SIG-M5 treated with dmso at 0.1 percent for 504 hours (cell line): Measurements from ENCODE around the gene NRF1.

Experiments used
- DNase-seq: peaks from one replicate; lab custom pipeline; 2025; ENCODE audit not compliant: unreplicated experiment; lab: John Stamatoyannopoulos, UW

Gene NRF1

DNA sequence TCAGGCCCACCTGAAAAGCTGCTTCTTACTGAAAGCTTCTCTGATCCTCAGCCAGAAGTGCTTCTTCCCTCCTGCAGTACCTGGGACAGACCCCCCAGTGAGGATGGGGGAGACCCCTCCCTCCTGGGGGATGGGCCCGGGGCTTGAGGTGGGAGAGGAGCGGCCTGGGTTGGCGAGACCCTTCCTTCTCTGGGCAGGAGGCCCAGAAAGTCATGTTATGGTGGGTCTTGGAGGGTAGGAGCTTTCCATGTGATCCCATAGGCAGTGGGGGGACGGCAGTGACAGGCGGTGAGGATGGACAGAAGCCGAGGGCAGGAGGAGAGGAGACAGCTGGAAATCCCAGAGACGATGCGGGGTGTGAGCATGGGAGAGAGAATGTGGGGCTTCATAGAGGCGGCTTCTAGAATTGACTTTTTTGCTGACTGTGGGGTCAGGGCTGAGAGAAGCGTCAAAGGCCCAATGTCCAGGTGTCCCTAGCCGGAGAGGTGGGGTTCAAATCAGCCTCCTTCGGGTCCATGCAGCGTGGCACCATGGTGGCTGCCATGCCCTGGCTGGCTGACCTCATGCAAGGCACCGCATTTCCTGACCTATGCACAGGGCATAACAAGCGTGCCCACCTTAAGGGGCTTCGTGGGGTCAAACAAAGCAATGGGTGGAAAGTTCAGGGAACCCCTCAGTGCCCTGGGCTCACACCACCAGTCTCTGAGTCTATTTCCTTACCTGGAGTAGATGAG, 187.3 kb downstream of the NRF1 start:
- no peak for DNase-seq

DNA sequence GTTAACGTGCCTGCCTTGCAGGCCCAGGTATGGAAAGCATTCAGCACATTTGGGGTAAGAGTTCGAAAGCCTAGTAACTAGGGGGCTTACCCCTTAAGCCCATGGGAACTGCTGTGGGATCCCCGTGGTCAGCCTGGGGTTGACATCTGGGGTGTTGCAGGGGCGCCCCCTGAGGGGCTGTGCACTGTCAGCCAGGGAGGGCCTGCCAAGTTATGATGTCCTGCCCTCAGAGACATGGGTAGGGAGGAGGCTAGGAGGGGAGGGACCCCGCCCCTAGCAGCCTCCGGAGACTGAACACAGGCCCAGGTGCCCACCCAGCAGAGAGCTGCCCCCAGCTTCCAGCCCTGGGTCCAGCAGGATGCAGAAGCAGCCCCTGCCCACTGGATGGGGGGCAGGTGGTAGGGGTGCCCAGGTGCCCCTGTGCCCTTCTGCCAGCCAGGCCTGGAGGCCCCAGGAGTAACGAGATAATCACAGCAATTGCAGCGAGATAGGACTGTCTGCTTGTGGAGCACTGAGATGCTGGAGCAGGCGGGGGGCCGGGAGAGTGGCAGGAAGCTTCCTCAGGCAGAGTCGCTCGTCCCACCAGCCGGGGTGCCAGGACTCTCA, 187.9 kb downstream of the NRF1 start:
- no peak for DNase-seq

DNA sequence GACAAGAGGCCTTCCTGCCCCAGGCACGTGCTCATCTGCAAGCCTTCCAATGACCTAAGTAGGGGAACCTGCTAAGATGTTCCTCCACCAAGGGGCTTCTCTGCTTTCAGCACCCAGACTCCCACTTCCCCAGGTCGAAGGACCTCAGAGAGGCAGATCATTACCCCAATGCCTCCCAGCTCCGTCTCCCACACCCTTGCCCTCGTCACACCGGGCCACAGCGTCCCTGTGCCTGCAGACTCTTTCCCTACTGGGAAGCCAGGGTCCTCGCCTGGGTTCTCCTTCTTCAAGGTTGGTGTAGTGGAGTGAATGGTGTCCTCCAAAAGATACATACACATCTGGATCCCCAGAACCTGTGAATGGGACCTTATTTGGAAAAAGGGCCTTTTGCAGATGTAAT, 189.4 kb downstream of the NRF1 start:
- DNase-seq, result no peak

DNA sequence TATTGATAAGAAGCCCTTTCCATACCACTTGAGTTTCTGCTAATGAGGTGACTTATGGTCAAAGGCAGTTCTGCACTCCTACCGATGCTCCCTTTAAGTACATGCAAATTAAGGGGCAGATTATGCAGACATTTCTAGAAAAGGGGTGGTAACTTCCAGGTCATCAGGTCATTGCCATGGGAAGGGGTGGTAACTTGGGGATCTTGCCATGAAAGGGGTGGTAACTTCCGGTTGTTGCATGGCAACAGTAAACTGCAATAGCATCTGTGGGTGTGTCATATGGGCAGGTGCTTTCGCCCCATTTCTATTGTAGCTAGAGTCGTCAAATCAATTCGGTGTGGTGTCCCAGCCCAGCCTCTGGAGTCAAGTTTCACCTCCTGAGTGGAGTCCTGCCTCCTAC, 190.4 kb downstream of the NRF1 start:
- no peak for DNase-seq

DNA sequence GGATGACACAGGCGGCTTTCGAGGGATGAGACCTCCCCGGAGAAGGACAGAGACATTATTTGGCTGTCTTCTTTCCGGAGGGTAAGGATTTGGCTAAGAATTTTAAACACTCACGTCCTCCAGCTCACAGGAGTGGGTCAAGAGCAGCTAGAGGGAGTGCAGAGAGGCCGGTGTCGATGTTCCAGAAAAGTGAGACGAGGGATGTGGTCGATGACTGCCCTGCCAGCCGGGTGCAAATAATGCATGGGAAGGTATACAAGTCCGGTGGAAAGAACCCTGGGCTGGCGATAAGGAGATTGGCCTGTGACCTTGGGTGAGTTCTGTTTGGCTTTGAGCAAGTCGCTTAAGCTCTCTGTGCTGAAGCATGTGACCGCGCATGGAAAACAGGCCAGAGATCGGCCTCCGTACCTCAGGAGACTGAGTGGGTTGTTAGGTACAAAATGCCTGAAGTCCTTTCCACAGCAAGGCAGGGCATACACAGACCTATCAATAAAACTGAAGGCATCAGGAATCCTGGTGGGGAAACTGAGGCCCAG, 192.1 kb downstream of the NRF1 start:
- no peak for DNase-seq

DNA sequence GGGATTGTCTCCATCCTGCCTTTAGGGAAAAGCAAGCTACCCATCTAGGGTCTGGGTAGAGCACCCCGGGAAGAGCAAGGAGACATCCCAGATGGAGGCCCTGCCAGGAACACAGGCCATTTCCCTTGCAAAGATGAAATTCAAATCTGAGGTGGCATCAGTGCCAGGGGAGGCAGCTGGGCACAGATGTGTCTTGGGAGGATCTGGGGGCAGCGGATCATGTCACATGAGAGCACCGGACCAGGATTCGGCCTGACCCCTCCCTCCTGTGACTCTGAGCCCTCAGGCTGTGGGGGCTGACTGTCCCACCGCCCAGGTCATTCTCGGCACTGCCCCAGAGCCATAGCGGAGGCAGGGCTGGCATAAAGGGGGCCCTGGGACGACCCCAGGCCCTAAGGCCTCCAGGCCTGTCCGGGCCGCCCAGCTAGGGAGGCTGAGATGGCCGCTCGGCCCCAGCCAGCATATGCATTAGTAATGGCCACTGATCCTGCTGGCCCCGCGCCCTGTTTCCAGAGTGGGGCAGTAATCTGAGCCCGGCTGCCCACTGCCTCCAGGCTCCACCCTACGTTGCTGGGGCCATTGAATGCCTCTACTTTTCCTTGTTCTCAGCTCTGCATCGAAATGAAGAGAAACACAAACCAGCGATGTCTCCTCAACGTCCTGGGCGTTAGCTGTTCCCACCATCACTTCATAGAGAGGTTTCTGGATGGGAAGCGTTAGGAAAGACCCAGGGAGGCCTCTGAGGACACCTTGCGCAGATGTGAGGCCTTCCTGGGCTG, 192.8 kb downstream of the NRF1 start:
- DNase-seq, result no peak

DNA sequence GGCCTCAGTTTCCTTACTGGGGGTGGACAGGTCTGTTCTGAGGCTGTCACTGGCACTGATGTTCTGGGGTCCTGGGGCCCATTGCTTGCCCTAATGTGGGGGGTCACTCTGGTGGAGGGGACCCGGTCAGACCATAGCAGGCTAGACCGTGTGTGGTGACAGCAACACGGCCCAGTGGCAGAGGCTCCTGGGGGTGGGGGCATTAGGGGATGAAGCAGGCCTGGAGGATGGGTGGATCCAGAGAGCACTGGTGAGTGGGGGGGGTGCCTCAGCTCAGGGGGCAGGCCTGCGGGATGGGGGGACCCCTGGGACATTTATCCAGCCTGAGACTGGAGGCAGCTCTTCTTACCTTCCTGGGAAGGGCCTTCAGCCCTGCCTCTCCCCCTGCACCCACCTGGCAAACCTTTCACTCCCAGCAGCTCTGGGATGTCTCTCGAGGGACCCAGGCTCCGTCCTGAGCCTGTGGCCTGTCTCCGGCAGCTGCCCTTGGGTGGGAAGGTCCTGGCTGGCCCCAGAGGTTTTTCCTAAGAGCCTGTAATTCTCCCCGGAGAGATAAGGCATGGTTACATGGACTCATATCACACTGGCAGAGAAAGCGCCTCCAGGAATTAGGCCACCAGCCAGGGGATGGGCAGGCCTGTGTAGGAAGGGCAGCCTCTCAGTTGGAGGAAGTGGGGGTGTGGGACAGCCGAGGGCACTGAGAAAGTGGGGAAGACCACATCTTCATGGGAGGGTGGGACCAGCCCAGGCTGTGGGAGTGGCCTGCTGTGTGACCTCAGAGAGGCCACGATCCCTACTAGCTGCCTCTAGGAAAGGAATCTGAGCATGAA, 193.6 kb downstream of the NRF1 start:
- no peak for DNase-seq
